DOHH2 (cell line): ENCODE results near the gene IFI27L2.

ENCODE experiments used
- EZH2phosphoT487 ChIP-seq: fragments of 200-600 bp; sonication (generic); IDR thresholded peaks from 2 replicates; pipeline ENCODE4 v1.6.1; 2017; ENCODE audit warnings: borderline replicate concordance, mild to moderate bottlenecking, antibody characterized with exemption, low read length, moderate library complexity, mixed read lengths
- TF ChIP-seq, protein P1 (sequence below): fragments of 200-600 bp; sonication (generic); IDR thresholded peaks from one replicate; pipeline ENCODE4 v1.5.1; 2014; ENCODE audit warnings: antibody characterized with exemption, mild to moderate bottlenecking, low read depth, low read length; ENCODE audit not compliant: poor library complexity, severe bottlenecking

DNA sequence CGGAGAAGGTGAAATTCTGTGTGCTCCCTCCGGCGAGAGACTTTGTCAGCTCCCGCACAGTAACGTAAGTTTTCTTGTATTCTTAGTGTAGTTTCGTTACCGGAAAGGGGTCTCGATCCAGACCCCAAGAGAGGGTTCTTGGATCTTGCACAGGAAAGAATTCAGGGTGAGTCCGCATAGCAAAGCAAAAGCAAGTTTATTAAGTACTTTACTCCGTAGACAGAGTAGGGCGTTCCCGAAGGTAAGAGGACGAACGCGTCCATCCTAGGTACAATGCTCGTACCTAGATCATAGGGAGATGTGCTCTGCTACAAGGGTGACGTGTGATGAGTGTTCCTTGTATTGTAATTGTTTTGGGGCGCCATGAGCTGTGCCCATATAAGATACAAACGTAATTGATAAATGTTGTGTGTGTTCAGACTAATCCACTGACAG lies 48.0 kb downstream of the IFI27L2 start:
- TF ChIP-seq, protein P1, sequence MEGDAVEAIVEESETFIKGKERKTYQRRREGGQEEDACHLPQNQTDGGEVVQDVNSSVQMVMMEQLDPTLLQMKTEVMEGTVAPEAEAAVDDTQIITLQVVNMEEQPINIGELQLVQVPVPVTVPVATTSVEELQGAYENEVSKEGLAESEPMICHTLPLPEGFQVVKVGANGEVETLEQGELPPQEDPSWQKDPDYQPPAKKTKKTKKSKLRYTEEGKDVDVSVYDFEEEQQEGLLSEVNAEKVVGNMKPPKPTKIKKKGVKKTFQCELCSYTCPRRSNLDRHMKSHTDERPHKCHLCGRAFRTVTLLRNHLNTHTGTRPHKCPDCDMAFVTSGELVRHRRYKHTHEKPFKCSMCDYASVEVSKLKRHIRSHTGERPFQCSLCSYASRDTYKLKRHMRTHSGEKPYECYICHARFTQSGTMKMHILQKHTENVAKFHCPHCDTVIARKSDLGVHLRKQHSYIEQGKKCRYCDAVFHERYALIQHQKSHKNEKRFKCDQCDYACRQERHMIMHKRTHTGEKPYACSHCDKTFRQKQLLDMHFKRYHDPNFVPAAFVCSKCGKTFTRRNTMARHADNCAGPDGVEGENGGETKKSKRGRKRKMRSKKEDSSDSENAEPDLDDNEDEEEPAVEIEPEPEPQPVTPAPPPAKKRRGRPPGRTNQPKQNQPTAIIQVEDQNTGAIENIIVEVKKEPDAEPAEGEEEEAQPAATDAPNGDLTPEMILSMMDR = no peak
- no peak for TF ChIP-seq EZH2phosphoT487
